ENCODE results near the gene SERPINA12. TPM values are rescaled to one million over a fixed set of nuclear protein-coding genes. Genes with fewer than 3 reads are reported as not detected.

The SERPINA12 gene
- total RNA-seq, 1 experiment from 2014 or later: not detected

DNA sequence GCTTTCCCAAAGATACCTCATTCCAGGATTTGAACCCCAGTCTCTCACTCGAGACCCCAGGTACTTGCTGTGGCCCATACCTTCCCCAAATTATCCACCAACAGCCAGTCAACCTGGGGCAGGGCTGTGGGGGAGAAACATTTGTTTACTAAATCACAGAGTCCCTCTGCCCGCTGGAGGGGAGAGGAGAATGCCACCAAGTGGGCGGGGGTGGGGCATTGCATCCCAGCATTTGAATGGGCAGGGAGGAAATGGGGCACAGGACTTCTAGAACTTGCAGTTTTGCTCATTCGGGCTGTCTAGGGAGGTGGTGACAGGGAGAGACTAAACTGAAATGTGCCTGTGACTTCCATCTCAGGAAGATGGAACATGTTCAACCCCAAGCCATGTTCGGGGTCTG is 22.4 kb downstream of the SERPINA12 start:
- peaks cover 12 to 19% of the 10 kb centered on the region in 2 experiments for H3K4me1 Mint-ChIP-seq
- H2BK15ac ChIP-seq (ENCODE audit: low read depth, low read length): no peak overlapping the region
- H2AFZ ChIP-seq (ENCODE audit: low read length): no peak overlapping the region
- H3K79me2 ChIP-seq (ENCODE audit: insufficient read depth, low read length): no peaks in the 10 kb centered on the region
- peaks cover 4% of the 10 kb centered on the region; the same call in 1 of the 2 replicates for H3K4me1 ChIP-seq (ENCODE audit: insufficient read depth, low read length)
- no peak overlapping the region for H3K56ac ChIP-seq (ENCODE audit: insufficient read length, low read depth, low read length)
- H3K14ac ChIP-seq (ENCODE audit: insufficient read depth, low read length): no peak overlapping the region
- no peak overlapping the region for H3T11ph ChIP-seq (ENCODE audit: low read length)
- H3K9me3 Mint-ChIP-seq: no peaks in the 10 kb centered on the region
- no peak overlapping the region for H4K8ac ChIP-seq (replicated peaks; ENCODE audit: insufficient read length, low read depth, low read length)
- H3K4me2 ChIP-seq (ENCODE audit: insufficient read depth, insufficient read length, low read length): peak overlapping the region; percentile 29
- H3K9ac ChIP-seq (ENCODE audit: extremely low read depth, insufficient read length, low read length): no peak overlapping the region
- H3K18ac ChIP-seq (ENCODE audit: insufficient read length, low read depth, low read length): no peak overlapping the region
- no peak overlapping the region for H2BK5ac ChIP-seq (ENCODE audit: insufficient read length, low read length)
- DNase-seq: no peak
- H3K23me2 ChIP-seq (ENCODE audit: insufficient read length, low read depth, low read length, poor library complexity, severe bottlenecking): no peaks in the 10 kb centered on the region
- no peak for TF ChIP-seq CTCF (conservative IDR thresholded peaks at IDR 0.05)
- H3K23ac ChIP-seq (ENCODE audit: insufficient read length, low read depth, low read length): no peak overlapping the region
- no peaks in the 10 kb centered on the region for H3K79me1 ChIP-seq (ENCODE audit: insufficient read depth, low read depth, low read length, poor library complexity, severe bottlenecking)
- no peak overlapping the region for H3K27ac ChIP-seq (ENCODE audit: insufficient read length, low read depth, low read length)
- WGBS (ENCODE audit: extremely low coverage, insufficient read length, low lambda C conversion rate): no CpG with 5 or more reads among the region's 5 CpGs
- no peak overlapping the region for H2BK20ac ChIP-seq (ENCODE audit: low read depth, low read length, poor library complexity, severe bottlenecking)
- H2BK12ac ChIP-seq (ENCODE audit: insufficient read length, low read depth, low read length): no peak overlapping the region
- H2AK5ac ChIP-seq (ENCODE audit: insufficient read length, low read length): no peak overlapping the region
- H3K36me3 Mint-ChIP-seq (ENCODE audit: insufficient read depth in 1 of 3, low read depth in 3 of 3): no peaks in the 10 kb centered on the region
- no peaks in the 10 kb centered on the region for H3K9me3 ChIP-seq (ENCODE audit: control insufficient read depth, low read depth, low read length)
- peak overlapping the region; percentile 50 to 61; a peak in 4 of 5 replicates for H3K4me3 Mint-ChIP-seq
- no peak overlapping the region for H4K5ac ChIP-seq (ENCODE audit: insufficient read length, low read depth, low read length)
- no peak overlapping the region; a peak in 1 of 7 replicates for H3K27ac Mint-ChIP-seq
- no peaks in the 10 kb centered on the region for H4K20me1 ChIP-seq (ENCODE audit: control insufficient read depth, insufficient read depth, insufficient read length)
- H4K91ac ChIP-seq (ENCODE audit: insufficient read length, low read depth, low read length): no peak overlapping the region
- no peaks in the 10 kb centered on the region for H3K27me3 ChIP-seq (ENCODE audit: insufficient read depth, low read length)
- no peak overlapping the region for H3K4ac ChIP-seq (ENCODE audit: low read depth, low read length)
- no peaks in the 10 kb centered on the region; the same call in 1 of the 2 replicates for H3K27me3 Mint-ChIP-seq (ENCODE audit: low read depth)
- no peak overlapping the region for H2BK120ac ChIP-seq (ENCODE audit: low read depth, low read length, poor library complexity, severe bottlenecking)

Data from H9 (cell line).